GM19372 (cell line): ENCODE measurements around the gene DPYSL3.

Source experiments
- ATAC-seq: cut with Tn5 transposase; IDR thresholded peaks from one replicate; pipeline ENCODE4 v1.9.1; 2021; ENCODE audit warnings: mild to moderate bottlenecking, low read depth, moderate library complexity; ENCODE audit not compliant: unreplicated experiment

Gene DPYSL3

DNA sequence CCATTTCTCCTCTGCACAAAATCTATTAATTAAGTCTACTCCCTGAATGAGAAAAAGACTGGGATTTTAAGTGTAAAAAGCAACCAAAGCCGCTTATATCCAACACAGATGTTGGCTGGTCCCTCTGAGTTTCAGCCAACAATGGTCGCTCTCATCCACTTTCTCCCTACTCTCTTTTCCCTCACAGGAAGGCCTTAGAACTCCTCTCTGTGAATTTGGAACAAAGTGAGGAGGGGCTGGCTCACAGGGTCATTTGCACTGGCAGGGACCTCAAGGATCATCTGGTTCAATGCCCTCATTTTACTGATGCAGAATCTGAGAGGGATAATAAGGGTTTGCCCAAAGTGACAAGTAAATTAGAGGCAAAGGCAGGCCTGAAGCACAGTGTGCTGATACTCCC lies 64.0 kb downstream of the DPYSL3 start:
- ATAC-seq, result no peak

DNA sequence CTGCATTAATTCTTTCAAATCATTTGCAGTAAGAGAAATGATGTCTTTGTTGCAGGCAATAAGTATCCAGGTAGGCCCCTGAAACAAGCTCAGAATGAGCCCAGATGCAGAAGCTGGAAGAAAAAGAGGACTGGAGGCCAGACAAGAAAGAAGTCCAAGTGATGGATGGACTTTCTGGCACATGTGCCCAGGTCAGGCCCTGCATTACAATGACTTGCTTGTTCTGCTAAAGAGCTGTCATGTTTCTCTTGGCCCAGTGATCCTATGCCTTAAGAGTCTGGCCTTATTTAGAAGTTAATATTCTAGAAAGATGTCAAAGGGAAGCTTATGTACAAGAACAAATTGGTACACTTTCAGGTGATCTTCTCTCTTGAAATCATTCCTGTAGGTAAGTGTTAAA lies 64.8 kb downstream of the DPYSL3 start:
- ATAC-seq, result no peak

DNA sequence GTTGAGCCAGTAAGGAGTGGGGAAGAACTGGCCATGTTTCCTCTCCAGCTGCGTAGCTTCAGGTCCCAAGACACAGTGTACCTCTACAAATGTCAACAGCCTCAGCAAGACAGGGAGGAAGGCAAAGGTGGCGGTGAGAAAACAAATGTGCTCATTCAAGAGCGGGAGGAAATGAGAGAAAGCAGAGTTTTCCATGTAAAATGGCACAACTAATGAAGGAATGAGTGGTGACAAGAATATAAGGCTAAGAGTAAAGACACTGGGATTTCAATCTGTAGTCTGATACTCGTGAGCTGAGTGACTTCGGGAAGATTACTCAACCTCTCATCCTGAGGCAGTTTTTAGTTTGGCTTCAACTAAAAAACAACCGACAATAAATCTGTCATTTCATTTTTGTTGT lies 67.6 kb downstream of the DPYSL3 start:
- ATAC-seq, result no peak

DNA sequence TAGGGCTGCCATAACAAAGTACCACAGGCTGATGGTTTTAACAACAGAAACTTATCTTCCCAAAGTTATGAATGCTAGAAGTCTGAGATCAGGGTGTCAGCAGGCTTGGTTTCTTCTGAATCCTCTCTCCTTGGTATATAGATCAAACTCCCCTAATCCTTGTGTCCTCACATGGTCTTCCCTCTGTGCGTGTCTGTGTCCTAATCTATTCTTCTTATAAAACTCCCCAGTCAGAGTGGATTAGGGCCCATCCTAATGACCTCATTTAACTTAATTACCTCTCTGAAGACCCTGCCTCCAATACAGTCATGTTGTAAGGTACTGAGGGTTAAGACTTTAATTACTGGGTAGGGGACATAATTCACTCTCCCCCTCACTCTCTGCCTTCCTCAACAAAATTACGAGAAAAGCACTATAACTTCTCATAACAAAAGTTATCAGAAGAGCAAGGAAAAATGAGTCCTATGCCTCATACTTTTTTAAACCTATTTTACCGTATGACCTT lies 68.6 kb downstream of the DPYSL3 start:
- ATAC-seq, result no peak

DNA sequence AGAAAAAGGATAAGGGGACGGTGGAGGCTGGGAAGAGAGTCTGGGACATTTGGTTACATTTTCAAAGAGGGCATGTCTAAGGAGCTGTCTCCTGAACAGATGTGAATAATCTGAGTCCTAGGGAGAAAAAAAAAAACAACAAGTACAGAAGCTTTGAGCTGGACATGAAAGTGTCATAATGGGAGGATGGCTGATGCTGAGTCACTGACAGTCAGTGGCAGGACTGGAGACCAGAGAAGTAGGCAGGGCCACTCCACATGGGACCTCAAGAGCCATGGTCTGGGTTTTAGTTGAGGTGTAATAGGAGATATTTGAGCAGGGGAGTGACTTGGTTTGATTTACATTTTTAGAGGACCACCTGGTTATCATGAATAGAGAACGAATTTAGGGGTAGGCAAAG lies 70.6 kb downstream of the DPYSL3 start:
- ATAC-seq, result no peak

DNA sequence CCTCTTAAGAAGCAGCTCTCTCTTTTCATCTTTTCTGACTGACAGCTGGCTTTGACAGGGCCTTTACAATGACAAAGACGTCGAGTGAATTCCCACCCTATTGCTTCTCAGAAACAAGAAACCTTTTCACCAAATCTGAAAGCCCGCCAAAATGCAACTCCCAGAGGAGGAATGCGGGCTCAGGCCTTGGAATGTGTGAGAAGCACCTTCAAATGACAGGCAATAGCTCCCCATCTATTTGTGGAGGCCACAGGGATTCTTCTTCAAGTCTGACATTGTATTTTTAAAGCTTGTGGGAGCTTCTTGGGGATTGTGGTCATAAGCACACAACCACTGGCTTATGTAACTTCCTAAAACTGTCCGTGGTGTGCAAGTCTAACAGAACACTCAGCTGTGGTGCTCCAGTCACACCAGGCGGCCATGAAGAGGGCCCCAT lies 72.7 kb downstream of the DPYSL3 start:
- ATAC-seq, result no peak

DNA sequence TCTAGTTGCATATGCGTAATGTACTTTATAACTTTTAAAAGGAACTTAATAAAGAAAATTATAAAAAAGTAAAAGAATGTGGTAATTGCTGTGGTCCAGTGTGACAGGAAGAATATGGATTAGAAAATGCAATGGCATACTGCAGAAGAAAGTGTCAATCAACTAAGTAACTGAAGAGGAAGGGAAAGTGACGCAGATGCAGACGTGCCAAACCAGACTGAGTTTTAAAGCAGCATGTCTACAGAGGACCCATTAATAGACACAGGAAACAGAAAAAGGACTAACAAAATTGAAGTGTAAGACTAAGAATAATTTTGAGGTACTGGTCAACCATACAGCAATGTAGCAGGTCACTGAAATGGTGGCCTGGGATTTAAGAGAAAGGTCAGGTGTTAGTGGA lies 73.3 kb downstream of the DPYSL3 start:
- no peak for ATAC-seq

DNA sequence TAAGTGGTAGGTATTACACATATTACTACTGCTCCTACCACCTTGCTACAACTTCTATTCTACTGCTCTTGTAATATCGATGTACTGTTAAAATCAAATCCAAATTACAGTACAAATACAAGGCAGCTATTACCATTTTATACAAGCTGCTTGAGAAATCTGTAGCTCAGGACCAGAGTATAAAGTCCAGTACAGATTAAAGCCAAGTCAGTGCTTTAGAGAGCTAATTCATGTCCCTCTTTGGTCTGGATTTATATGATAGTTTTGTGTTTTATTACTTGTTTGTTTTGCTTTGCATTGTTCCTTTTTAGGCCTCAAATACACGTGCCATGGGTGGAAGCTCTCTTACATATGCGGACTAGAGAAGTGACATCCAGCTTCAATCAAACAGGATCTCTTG lies 75.8 kb downstream of the DPYSL3 start:
- ATAC-seq, result no peak

DNA sequence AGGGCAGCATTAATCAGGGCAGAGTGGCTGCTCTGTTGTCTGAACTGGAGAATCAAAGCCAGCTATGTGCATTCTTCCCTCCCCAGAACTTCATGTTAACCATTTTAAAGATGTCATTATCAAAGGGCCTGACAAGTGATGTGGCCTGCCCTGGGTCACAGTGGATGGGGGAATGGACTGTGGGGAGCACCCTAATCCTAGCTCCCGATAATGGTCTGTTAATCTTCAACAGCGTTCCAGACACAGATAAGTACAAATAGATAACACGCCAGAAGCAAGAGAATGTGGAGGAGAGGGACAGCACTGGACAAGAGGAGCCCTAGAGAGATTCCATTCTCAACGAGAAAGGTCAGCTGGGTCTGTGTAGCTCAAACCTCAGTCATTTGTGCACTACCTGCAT lies 77.5 kb downstream of the DPYSL3 start:
- ATAC-seq, result no peak

DNA sequence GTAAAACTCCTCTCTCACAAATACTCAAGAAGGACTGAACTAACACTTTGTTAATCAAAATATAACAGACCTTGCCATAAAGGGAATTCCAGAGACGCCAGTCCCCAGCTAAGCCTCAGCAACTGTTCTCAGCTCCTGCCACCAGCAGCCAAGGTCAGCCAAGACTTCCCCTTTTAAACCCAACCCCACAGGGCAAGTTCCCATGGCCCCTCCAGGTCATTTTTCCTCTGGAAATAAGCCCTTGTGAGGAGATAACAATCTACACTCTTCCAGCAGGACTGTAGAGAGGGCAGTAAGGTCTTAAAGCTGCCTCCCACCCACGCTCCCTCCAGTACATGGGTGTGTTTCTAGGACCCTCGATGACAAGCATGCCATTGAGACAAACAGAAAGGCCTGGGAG lies 78.3 kb downstream of the DPYSL3 start:
- no peak for ATAC-seq

DNA sequence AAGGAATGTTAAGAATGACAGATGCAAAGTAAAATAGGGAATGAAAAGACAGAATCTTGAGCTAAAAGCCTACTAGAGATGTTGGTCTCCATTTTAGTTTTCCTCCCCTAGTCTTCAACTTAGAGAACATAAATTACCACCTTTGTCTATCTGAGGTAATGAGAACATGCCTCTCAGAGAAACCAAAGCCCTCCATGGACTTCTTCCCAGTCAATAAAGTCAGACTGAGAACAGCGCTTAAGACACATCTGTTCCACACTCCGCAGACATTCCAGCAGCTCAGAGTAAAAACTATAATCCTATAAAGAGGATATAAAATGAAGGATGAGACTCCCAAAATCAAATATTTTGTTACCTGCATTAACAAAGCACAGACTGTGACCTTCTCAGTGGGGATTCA lies 79.2 kb downstream of the DPYSL3 start:
- ATAC-seq, result no peak

DNA sequence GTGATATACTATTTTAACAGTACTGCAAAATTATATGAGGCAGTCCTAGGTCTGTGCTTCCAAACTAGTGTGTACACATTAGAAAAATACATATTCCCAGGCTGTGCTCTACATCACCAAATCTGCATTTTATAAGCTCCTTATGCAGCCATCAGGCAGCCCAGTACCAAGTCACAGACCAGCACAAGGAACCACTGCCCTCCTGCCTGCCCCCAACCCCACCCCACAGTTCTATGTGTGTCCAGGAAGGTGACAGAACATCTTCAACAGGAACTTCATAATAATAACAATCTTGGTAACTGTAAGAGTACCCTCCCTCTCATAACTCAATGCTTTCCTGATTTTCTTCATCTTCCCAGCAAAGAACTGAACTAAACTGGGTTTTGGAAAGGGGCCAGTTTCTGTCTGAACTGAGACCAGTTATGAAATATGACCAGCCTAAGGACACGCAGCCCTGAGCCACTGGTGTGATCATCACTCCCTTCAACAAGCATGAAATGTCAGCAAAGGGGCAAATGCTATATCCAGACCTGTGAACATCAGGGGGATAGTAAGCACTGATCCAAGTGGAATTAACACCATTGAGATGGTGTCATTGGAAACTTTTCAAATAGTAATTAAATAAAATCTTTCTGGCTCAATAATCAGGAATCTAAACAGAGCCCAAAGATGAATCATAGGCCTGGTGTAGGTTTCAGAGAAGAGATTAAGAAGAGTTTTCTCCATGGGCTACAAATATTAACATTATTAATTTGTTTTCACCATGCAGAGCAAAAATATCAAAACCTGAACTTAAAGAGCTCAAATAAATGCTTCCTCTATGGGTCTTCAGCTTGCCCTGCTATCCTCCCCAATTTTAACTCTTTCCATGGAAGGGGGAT lies 82.1 kb downstream of the DPYSL3 start:
- no peak for ATAC-seq

DNA sequence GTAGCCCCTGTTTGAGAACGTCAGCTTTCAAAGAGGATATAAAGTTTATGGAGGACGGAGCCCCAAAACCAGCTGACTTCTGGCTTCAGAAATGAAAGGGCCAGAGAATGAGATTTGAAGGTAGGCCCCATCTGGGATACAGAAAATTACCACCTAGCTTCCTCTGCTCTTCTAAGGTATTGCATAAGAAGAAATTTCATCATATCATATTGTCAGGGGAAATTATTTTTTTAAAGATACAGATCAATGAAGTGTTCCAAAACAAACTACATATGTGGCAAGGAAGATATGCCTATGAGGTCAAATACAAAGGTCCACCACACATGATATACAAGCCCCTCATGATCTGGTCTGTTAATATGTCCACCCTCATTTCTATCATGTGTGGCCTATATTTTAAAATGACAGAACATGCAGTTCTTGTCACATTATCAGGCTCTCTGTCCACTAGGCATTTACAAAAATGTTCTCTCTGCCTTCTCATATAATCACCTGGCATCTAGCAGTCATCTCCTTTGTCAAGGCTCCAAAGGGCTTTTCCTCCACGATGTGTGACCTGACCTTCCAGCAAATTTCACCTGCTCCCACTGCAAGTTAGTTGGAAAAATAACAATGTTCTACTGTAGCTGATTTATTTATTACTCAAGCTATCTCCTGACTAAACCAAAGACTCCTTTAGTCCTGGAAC lies 83.1 kb downstream of the DPYSL3 start:
- no peak for ATAC-seq

DNA sequence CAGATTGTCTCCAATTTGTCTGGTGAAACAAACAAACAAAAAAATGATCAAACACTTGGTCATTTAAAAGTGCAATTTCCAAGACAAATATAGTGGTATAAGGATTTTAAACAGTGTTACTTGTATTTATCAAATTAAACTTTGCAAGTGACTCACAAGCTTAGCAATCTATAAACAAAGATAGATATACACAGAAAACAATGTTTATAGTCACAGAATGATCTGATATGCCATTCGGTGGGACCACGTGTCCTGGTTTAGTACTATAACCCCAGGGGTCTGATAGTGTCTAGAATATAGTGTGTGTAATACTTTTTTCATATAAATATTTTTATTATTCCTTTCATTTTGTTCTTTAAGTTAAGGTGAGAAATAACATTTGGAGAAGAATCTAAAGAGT lies 91.3 kb downstream of the DPYSL3 start:
- ATAC-seq, result no peak

DNA sequence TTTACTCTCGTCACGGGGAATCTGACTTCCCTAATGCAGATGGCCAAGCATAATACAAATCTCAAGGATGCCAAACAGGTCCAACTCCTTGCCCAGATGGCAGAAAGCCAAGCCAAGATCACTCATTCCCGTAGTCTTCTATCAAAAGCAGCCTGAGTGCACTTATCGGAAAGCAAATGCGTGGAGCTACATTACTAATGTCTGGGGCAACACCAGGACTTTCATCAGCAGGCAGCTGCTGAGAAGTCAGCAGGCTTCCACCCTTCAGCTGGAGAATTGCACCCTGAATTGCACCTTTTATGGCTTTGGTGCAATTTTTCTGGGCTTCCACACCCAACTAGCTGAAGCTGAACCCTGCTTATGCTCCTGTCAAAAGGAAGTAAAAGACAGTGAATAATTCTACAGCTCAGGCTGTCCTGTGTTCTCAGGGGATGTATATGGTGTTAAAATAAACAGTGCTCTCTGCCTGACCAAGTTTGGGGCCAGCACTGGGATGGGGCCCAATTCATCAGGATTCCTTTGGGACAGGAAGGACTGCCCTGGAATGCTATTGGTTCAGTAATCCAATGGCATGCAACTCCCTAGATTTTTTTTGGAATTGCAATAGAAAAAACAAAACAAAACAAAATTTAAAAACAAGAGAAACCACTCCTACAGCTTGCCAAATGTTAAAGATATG lies 92.6 kb downstream of the DPYSL3 start:
- no peak for ATAC-seq

DNA sequence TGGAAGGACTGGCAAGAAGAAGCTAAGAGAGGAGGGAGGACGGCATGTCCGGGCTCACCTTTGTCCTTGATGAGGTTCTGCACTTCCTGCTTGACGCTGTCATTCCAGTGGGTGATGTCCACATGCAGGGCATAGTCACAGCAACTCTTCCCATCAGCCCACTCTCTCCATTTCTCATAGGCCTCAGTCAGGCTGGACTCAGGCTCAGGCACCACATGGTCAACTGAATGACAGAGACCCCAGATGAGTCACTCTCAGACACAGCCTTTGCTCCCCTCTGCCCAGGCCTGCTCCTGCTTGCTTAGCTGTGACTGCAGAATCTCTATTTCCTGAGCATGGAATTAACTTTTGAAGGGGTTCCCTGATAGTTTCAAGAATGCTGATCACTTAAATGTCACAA lies 94.2 kb downstream of the DPYSL3 start:
- no peak for ATAC-seq

DNA sequence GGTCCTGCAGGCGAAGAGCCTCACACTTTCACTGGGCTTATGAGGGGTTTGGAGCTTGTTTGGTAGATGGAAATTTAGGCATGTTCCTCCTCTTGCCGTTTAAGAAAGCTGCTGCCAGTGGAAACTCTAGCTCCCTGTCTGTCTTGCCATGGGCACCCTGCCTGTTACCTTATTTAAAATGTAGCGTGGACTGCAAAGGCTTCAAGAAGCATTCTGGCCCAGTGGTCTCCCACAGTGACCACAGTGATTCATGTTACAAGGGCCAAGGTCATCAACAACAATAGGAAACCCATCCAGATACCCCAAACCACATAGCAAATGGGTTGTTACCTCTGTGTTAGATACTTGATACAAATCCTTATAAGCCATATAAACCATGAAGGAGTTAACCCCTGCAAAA lies 96.6 kb downstream of the DPYSL3 start:
- ATAC-seq, result no peak

DNA sequence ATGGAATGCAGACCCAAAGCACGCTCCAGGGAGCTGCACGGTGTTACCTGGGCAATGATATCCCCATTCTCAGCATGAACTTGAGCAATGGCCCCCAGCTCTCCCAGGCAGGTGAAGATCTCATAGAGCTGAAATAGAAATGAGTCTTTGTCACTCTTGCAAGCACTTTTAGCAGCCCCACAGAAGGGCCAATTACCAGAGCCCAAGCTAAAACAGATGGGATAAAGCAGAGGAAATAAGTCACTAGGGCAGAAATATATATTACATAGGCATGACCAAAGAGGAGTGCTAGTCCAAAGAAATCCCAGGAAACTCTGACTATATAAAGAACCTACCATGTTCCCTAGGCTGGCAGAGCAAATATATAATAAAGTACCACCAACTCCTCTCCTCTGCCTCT lies 97.3 kb downstream of the DPYSL3 start:
- no peak for ATAC-seq

DNA sequence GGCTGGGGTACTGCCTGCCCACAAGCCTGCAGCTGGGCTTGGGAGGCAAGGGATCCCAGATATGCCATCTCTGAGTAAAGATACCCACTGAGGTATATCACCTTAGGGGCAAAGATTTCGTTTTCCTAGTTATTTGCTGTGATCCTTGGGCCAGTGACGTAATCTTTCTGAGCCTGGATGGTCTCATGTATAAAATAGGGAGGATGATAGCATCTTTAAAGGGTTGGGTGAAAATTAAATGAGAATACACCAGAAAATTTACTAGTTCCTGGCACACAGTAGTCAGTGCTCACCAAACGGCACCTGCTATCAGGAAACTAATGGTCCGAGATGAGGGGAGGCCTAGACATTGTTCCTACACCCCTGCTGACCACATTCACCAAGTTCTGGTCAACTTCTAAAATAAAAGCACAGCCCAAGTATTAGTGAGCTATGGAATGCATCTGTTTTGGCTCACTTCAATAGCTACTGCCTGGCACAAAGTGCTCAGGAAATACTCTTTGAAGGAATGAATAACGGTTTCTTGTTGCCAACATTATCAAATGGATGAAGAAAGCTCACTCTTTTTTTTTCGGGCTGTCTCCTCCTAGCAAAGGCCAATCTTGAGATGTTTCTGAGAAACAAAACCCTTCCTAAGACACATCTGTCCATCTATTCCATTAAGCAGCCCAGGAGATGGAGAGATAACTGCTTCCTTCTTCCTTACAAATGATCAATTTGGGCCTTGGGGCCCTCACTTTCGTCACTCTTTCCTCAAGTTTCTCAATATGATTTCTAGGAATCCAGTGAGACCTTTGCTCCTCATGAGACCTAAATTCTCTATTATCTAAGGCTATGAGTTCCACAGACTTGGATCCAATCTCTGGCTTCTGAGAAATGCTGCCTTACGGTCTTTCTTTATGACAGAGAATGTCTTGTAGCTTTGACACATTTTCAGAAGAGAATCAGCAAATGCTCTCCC lies 98.2 kb downstream of the DPYSL3 start:
- ATAC-seq, result no peak
